Cardiac fibroblast (primary cell): Measurements from ENCODE around the gene SOD3.
A peak's percentile ranks its signal among the peaks of the same experiment; 100 is the strongest.

Experiments
- DNase-seq, 2 donors: peaks; one replicate each; pipeline versions ENCODE4 v3.0.0 to v3.0.0-alpha.2; 2010; ENCODE audit warnings: low read depth in 2 of 2
- H3K4me3 ChIP-seq, 2 donors: replicated peaks in 1 of 2; 1 replicate in 1 of 2; 2 replicates in 1 of 2; pipeline ENCODE4 v1.5.1; 2011; ENCODE audit warnings: low read depth in 2 of 2, low read length in 2 of 2, mild to moderate bottlenecking in 2 of 2, moderate library complexity in 1 of 2
- TF ChIP-seq, protein P1 (sequence below): IDR thresholded peaks from one replicate; pipeline ENCODE4 v1.5.1; 2011; ENCODE audit warnings: low read depth, mild to moderate bottlenecking, low read length, inconsistent platforms

The SOD3 gene

DNA sequence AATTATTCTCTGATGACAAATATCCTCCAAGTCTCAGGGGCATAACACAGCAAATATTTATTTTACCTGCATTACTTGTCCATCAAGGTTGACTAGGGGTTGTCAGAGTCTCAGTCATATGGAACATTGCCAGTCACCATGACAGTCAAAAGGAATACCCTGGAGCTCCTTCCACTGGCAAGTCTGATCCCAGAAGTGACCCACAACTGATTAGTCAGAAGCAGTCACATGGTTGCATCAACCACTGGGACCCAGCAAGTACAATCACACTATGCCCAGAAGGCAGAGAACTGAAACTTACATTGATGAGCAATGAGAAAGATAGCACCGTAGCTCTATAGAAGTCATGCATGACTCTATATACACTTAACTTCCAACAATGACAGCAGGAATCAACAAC is 41.9 kb upstream of the SOD3 start:
- TF ChIP-seq, protein P1, sequence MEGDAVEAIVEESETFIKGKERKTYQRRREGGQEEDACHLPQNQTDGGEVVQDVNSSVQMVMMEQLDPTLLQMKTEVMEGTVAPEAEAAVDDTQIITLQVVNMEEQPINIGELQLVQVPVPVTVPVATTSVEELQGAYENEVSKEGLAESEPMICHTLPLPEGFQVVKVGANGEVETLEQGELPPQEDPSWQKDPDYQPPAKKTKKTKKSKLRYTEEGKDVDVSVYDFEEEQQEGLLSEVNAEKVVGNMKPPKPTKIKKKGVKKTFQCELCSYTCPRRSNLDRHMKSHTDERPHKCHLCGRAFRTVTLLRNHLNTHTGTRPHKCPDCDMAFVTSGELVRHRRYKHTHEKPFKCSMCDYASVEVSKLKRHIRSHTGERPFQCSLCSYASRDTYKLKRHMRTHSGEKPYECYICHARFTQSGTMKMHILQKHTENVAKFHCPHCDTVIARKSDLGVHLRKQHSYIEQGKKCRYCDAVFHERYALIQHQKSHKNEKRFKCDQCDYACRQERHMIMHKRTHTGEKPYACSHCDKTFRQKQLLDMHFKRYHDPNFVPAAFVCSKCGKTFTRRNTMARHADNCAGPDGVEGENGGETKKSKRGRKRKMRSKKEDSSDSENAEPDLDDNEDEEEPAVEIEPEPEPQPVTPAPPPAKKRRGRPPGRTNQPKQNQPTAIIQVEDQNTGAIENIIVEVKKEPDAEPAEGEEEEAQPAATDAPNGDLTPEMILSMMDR: no peak
- peak in 1 of 2 donors; percentile 52 for DNase-seq

GRCh38 chr4:24754571-24754970 is 40.8 kb upstream of the SOD3 start:
- TF ChIP-seq, protein P1: no peak

More for the DNA sequence above, 41.9 kb upstream of the SOD3 start:
- H3K4me3 ChIP-seq: no peak overlapping the region

DNA sequence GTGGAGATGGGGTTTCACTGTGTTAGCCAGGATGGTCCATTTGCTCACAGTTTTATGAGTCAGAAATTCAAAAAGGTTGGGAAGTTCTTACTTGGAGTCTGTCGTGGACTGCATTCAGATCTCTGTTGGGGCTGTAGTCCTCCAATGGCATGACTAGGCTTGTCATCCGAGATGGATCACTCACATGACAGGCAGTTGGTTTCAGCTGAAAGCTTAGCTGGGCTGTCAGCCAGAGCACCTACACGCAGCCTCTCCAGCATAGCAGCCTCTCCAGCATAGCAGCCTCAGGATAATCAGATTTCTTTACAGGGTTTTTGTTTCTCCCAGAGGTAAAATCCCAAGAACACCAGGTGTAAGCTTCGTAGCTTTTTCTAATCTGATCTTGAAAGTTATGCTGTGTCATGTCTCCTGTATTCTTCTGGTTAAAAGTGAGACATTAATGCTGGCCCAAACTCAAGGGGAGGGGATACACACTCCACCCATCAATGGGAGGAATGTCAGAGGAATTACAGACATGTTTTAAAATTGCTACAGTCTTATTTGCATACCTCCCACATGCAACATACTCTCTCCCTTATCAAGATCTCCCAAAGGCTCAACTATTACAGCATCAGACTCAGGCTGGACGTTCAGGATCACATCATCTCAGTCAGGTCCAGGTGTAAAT is 31.6 kb upstream of the SOD3 start:
- peak in 1 of 2 donors; percentile 53 for DNase-seq
- no peak overlapping the region for H3K4me3 ChIP-seq
- TF ChIP-seq, protein P1: no peak

More at GRCh38 chr4:24754571-24754970, 40.8 kb upstream of the SOD3 start:
- no peak overlapping the region for H3K4me3 ChIP-seq
- DNase-seq: no peak

DNA sequence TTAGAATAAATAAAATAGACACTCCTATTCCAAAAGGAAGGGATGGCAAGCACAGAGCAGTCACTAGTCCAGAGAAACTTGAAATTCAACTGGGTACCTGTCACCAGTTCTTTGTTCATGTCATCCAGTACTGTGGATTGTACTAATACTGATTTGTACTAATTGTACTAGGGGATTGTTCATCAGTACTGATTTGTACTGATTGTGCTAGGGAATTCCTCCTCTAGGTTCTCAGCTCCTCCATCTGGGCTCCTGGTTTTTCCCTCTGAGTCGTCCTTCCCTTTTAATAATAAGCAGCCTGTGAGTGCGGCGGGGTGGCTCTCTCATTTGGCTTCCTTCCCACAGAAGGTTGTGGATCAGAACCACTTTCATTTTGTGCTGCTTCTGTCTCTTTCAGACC is 31.0 kb upstream of the SOD3 start:
- TF ChIP-seq, protein P1: no peak
- no peak overlapping the region for H3K4me3 ChIP-seq
- DNase-seq: no peak

- TF ChIP-seq, protein P1: no peak
- no peak overlapping the region for H3K4me3 ChIP-seq
- no peak for DNase-seq
Measured at GRCh38 chr4:24765376-24765988, 29.9 kb upstream of the SOD3 start.

DNA sequence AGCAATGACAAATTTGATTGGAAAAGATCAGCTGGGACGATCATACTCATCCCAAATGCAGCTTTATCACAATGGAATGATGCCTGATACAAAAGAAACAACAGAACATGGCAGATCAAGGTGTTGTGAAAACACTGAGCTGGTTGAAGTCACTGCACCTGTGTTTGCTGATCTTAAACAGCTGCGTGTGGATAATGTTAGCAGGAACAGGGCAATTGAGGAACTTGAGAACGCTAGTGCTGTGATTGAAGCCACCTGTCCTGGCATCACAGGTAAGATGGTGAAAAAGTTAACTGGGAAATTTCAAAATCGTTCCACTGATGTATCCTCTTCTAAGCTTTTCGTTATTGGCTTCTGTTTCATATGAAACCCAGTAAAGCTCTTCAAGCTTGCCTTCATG is 27.4 kb upstream of the SOD3 start:
- H3K4me3 ChIP-seq: no peak overlapping the region
- TF ChIP-seq, protein P1: no peak
- DNase-seq: no peak

GRCh38 chr4:24768604-24769003 is 26.8 kb upstream of the SOD3 start:
- DNase-seq: no peak
- TF ChIP-seq, protein P1: no peak
- no peak overlapping the region for H3K4me3 ChIP-seq
